Adrenal gland (tissue), 12 donors: ENCODE data around the gene ANO10. TPM values are rescaled to one million over a fixed set of nuclear protein-coding genes. Genes with fewer than 3 reads are reported as not detected.

Experiments
- DNase-seq, 7 donors: peaks; one replicate each; pipeline ENCODE4 v3.0.0-alpha.2; 2019 to 2020
- H3K27ac ChIP-seq, 5 donors: fragments of 200-600 bp; sonication (generic) in 4 of 5; 1 replicate in 3 of 5; 2 replicates in 2 of 5; pipeline versions ENCODE4 v1.5.1 to v1.8.0; 2016 to 2020; ENCODE audit warnings: mild to moderate bottlenecking in 1 of 5
- H3K27me3 ChIP-seq: fragments of 200-600 bp; 2 replicates; pipeline ENCODE4 v1.8.0; 2021
- H3K36me3 ChIP-seq, 2 donors: fragments of 200-600 bp; replicated peaks in 1 of 2; 1 replicate in 1 of 2; 2 replicates in 1 of 2; pipeline versions ENCODE4 v1.5.1 to v1.8.0; 2018 to 2022
- H3K4me1 ChIP-seq, 2 donors: fragments of 200-600 bp; replicated peaks in 1 of 2; 1 replicate in 1 of 2; 2 replicates in 1 of 2; pipeline versions ENCODE4 v1.5.1 to v1.8.0; 2018 to 2021
- H3K4me3 ChIP-seq, 4 donors: fragments of 200-600 bp; sonication (generic) in 3 of 4; one replicate each; pipeline ENCODE4 v1.5.1; 2016 to 2018
- H3K9me3 ChIP-seq, 3 donors: fragments of 200-600 bp; sonication (generic) in 1 of 3; replicated peaks in 1 of 3; 1 replicate in 2 of 3; 2 replicates in 1 of 3; pipeline versions ENCODE4 v1.5.1 to v1.8.0; 2016 to 2021
- CTCF ChIP-seq, 6 experiments: fragments of 450-650 bp in 4 of 6; fragments of 200-600 bp in 2 of 6; sonication (generic) in 1 of 6; IDR thresholded peaks; 1 replicate in 5 of 6; 2 replicates in 1 of 6; pipeline versions ENCODE4 v1.5.1 to v1.8.0; 2016 to 2021; ENCODE audit warnings: antibody characterized with exemption in 6 of 6, mild to moderate bottlenecking in 2 of 6, moderate library complexity in 1 of 6
- POLR2A ChIP-seq, 2 donors: fragments of 450-650 bp; IDR thresholded peaks; one replicate each; pipeline ENCODE4 v1.6.1; 2017; ENCODE audit warnings: antibody characterized with exemption in 2 of 2, mild to moderate bottlenecking in 2 of 2, moderate library complexity in 1 of 2
- WGBS, 4 donors: extraction: QIAGEN DNeasy Blood & Tissue Kit in 2 of 4; methylation state at CpG; one replicate each; pipeline versions ENCODE4 v1.1.5 to v1.1.7; 2013 to 2017; 5-methylcytosine and 5-hydroxymethylcytosine counted together
- intact Hi-C, 2 donors: fragments of 100-400 bp; cut with DNase I; formaldehyde crosslinking; loops; one replicate each; pipeline versions ENCODE4 v1.14.1 to v1.15.0; 2022 to 2023
- polyA plus RNA-seq, 3 donors: library from polyadenylated mRNA; stranded (reverse); fragments of 200-250 nt in 2 of 3; fragments of 350-450 nt in 1 of 3; fragmentation: Illumina TruSeq in 1 of 3; extraction: RNeasy Lipid Tissue Mini Kit (QIAGEN cat#74804) in 1 of 3; gene quantifications; one replicate each; pipeline ENCODE4 v1.2.3, GENCODE V29; 2013 to 2014
- total RNA-seq, 9 donors: library from RNA; depleted of rRNA in 4 of 9; stranded (reverse); fragments of >200 nt in 4 of 9; fragments of 120-200 nt in 1 of 9; fragmentation: NEBNext Ultra II Directional in 1 of 9; extraction: Animal tissue kit (Norgen Biotek cat#: 25700) in 1 of 9; gene quantifications; one replicate each; pipeline versions ENCODE4 v1.1.0 to v1.2.4, GENCODE V29; 2013 to 2023
- donor health status: healthy with polysubstance abuse.
- donor health status: Bipolar disorder and iron deficiency.
- donor health status: DM: yes; HTN: yes; CAD: no.
- donor health status: DM: no; HTN: no; CAD: no.
- donor health status: DM: no; HTN: no; CAD: no.
- donor health status: DM: yes; HTN: yes; CAD: no.

Gene ANO10
- total and polyA plus RNA-seq, 12 donors = 10.7 to 34.8 (median 22.0) TPM

- intact Hi-C loops = no loop called here
- no peaks in the 10 kb centered on the region for H3K27me3 ChIP-seq
- H3K4me1 ChIP-seq = peaks cover under 1 to 40% of the 10 kb centered on the region in 2 donors
- no peaks in the 10 kb centered on the region for H3K9me3 ChIP-seq
- DNase-seq = no peak
- H3K4me3 ChIP-seq = no peak overlapping the region
- H3K36me3 ChIP-seq = no peaks in the 10 kb centered on the region
- no peak for TF ChIP-seq POLR2A (IDR thresholded peaks at IDR 0.05)
- no peak for TF ChIP-seq CTCF (IDR thresholded peaks at IDR 0.05)
- no peak overlapping the region for H3K27ac ChIP-seq
- 93 to 97% (median 96%) methylated on average over 5 of the region's 5 CpGs for WGBS, 4 donors
Measured at GRCh38 chr3:43320288-43320687, 301.5 kb downstream of the ANO10 start.

- Histone ChIP-seq H3K4me3 (no peak overlapping the region), H3K36me3 (no peaks in the 10 kb centered on the region), H3K27ac (no peak overlapping the region), H3K27me3 (no peaks in the 10 kb centered on the region), H3K9me3 (no peaks in the 10 kb centered on the region), H3K4me1 (peaks cover 0 to 37% of the 10 kb centered on the region in 2 donors)
- intact Hi-C loops = no loop called here
- 87 to 91% (median 89%) methylated on average over 3 of the region's 3 CpGs for WGBS, 4 donors
- no peak for TF ChIP-seq POLR2A (IDR thresholded peaks at IDR 0.05)
- no peak for TF ChIP-seq CTCF (IDR thresholded peaks at IDR 0.05)
- no peak for DNase-seq
Measured at GRCh38 chr3:43319794-43320193, 302.0 kb downstream of the ANO10 start.

- Histone ChIP-seq H3K27me3 (no peaks in the 10 kb centered on the region), H3K9me3 (no peaks in the 10 kb centered on the region), H3K4me3 (no peak overlapping the region), H3K4me1 (peaks cover 0 to 33% of the 10 kb centered on the region in 2 donors), H3K27ac (no peak overlapping the region), H3K36me3 (no peaks in the 10 kb centered on the region)
- peak in 3 of 7 donors; percentile 26 to 54 (median 28) for DNase-seq
- TF ChIP-seq POLR2A (IDR thresholded peaks at IDR 0.05) (no peak), CTCF (IDR thresholded peaks at IDR 0.05) (no peak)
- WGBS, 4 donors = 85 to 87% (median 85%) methylated on average over 6 of the region's 6 CpGs
- intact Hi-C loops = no loop called here
Measured at GRCh38 chr3:43319376-43319775, 302.4 kb downstream of the ANO10 start.

- peaks cover 0 to 32% of the 10 kb centered on the region in 2 donors for H3K4me1 ChIP-seq
Measured at GRCh38 chr3:43317461-43318316, 304.1 kb downstream of the ANO10 start.

More at GRCh38 chr3:43317461-43318316, 304.1 kb downstream of the ANO10 start:
- intact Hi-C loops = no loop called here
- Histone ChIP-seq H3K27ac (peak overlapping the region in 2 of 5 donors; percentile 13 to 58), H3K4me3 (no peak overlapping the region), H3K27me3 (no peaks in the 10 kb centered on the region), H3K9me3 (no peaks in the 10 kb centered on the region), H3K36me3 (no peaks in the 10 kb centered on the region)
- DNase-seq = no peak
- TF ChIP-seq CTCF (IDR thresholded peaks at IDR 0.05) (no peak), POLR2A (IDR thresholded peaks at IDR 0.05) (no peak)
- 73 to 84% (median 75%) methylated on average over 8 of the region's 8 CpGs for WGBS, 4 donors
